Activated CD8-positive, alpha-beta T cell treated with anti-CD3 and anti-CD28 coated beads for 36 hours (primary cell): ENCODE results near the gene MED15. TPM values are rescaled to one million over a fixed set of nuclear protein-coding genes. Genes with fewer than 3 reads are reported as not detected.

Experiments used
- ATAC-seq: fragments of 200-7000 bp; cut with Tn5 transposase; one replicate; pipeline ENCODE4 v1.10.0; 2021; ENCODE audit warnings: mild to moderate bottlenecking, moderate library complexity
- CTCF ChIA-PET: fragments of 350-600 bp; sonication (Branson Sonifier 250); formaldehyde crosslinking; loops from one replicate; lab custom pipeline; 2021; ENCODE audit warnings: antibody characterized with exemption; lab: Charles Lee
- POLR2A ChIA-PET: fragments of 350-600 bp; sonication (Branson Sonifier 250); formaldehyde crosslinking; loops from one replicate; lab custom pipeline; 2021; ENCODE audit warnings: antibody characterized with exemption; lab: Charles Lee
- DNase-seq: peaks from one replicate; pipeline ENCODE4 v3.0.0-alpha.2; 2020
- H3K27ac Mint-ChIP-seq: one replicate; pipeline ENCODE4 v1.8.0; 2021; ENCODE audit warnings: mild to moderate bottlenecking, mixed read lengths
- H3K27me3 Mint-ChIP-seq: one replicate; pipeline ENCODE4 v1.8.0; 2021; ENCODE audit warnings: mixed read lengths
- H3K36me3 Mint-ChIP-seq: one replicate; pipeline ENCODE4 v1.8.0; 2021; ENCODE audit warnings: low read depth, mixed read lengths
- H3K4me1 Mint-ChIP-seq: one replicate; pipeline ENCODE4 v1.8.0; 2021; ENCODE audit warnings: low read depth, mixed read lengths
- H3K4me3 Mint-ChIP-seq: one replicate; pipeline ENCODE4 v1.8.0; 2021; ENCODE audit warnings: mild to moderate bottlenecking, moderate library complexity, mixed read lengths
- H3K9me3 Mint-ChIP-seq: one replicate; pipeline ENCODE4 v1.8.0; 2021; ENCODE audit warnings: mixed read lengths
- CTCF ChIP-seq: fragments of 200-600 bp; IDR thresholded peaks from one replicate; pipeline ENCODE4 v1.8.0; 2022; ENCODE audit warnings: antibody characterized with exemption, mild to moderate bottlenecking
- intact Hi-C: fragments of 100-400 bp; cut with micrococcal nuclease; formaldehyde crosslinking; loops from one replicate; pipeline ENCODE4 v1.10.0; 2022
- total RNA-seq, 2 experiments: library from RNA; stranded (reverse); gene quantifications; one replicate each; pipeline ENCODE4 v1.2.3, GENCODE V29; 2021

Gene MED15
- total RNA-seq = 100 to 1,000 TPM; 110 to 118 TPM

GRCh38 chr22:20507253-20508066, at the start of gene MED15:
Gene MED15, plus strand, starts transcription at chr22:20507610. Its CDS starts 69 bp downstream, at chr22:20507679.
- TF ChIP-seq CTCF = no peak
- CTCF ChIA-PET = interaction anchor here (0.6 to 4.3 kb wide), 5 partner anchors 44 to 89 kb away, joined by 4 to 25 read pairs (median 5); no protein-coding TSS in a partner anchor

GRCh38 chr22:20458530-20459151, 48.8 kb upstream of the MED15 start:
- Mint-ChIP-seq H3K27me3 (no peaks in the 10 kb centered on the region), H3K36me3 (peaks cover 7% of the 10 kb centered on the region), H3K4me3 (no peak overlapping the region), H3K4me1 (peaks cover 28% of the 10 kb centered on the region), H3K9me3 (no peaks in the 10 kb centered on the region), H3K27ac (no peak overlapping the region)
- DNase-seq = no peak
- CTCF ChIA-PET = interaction anchor here (1.5 kb wide), 2 partner anchors 40 to 141 kb away, joined by 3 to 6 read pairs; no protein-coding TSS in a partner anchor
- POLR2A ChIA-PET = no interaction called here
- ATAC-seq = no peak
- no peak for TF ChIP-seq CTCF
- intact Hi-C loops = loop anchor here (5.0 kb wide), 1 partner anchor 36 kb away; no protein-coding TSS in a partner anchor

More at GRCh38 chr22:20507253-20508066, at the start of gene MED15:
- H3K36me3 Mint-ChIP-seq = peaks cover 32% of the 10 kb centered on the region
- H3K4me3 Mint-ChIP-seq = peak within 1 kb of the TSS; percentile 99
- DNase-seq = peak; percentile 95
- intact Hi-C loops = loop anchor here (5.0 kb wide), 1 partner anchor 45 kb away; no protein-coding TSS in a partner anchor
- peak; percentile 87 for ATAC-seq
- H3K9me3 Mint-ChIP-seq = no peaks in the 10 kb centered on the region
- peaks cover 48% of the 10 kb centered on the region for H3K4me1 Mint-ChIP-seq
- peak within 1 kb of the TSS; percentile 100 for H3K27ac Mint-ChIP-seq
- POLR2A ChIA-PET = interaction anchor here (0.6 to 5.2 kb wide), 20 partner anchors 12 to 71 kb away, joined by 3 to 86 read pairs (median 6); partner anchors contain the start of gene KLHL22
- no peaks in the 10 kb centered on the region for H3K27me3 Mint-ChIP-seq

GRCh38 chr22:20459152-20459542, 48.3 kb upstream of the MED15 start:
- Mint-ChIP-seq H3K4me3 (no peak overlapping the region), H3K27ac (no peak overlapping the region), H3K4me1 (peaks cover 33% of the 10 kb centered on the region), H3K36me3 (peaks cover 11% of the 10 kb centered on the region), H3K27me3 (no peaks in the 10 kb centered on the region), H3K9me3 (no peaks in the 10 kb centered on the region)
- CTCF ChIA-PET = interaction anchor here (1.5 kb wide), 2 partner anchors 41 to 141 kb away, joined by 3 to 6 read pairs; no protein-coding TSS in a partner anchor
- intact Hi-C loops = loop anchor here (5.0 kb wide), 1 partner anchor 37 kb away; no protein-coding TSS in a partner anchor
- TF ChIP-seq CTCF = no peak
- no peak for DNase-seq
- no peak for ATAC-seq
- POLR2A ChIA-PET = no interaction called here

GRCh38 chr22:20459862-20460261, 47.5 kb upstream of the MED15 start:
- ATAC-seq (no peak), DNase-seq (no peak)
- intact Hi-C loops = loop anchor here (5.0 kb wide), 1 partner anchor 38 kb away; no protein-coding TSS in a partner anchor
- no peak for TF ChIP-seq CTCF
- H3K4me3 Mint-ChIP-seq = no peak overlapping the region
- H3K9me3 Mint-ChIP-seq = no peaks in the 10 kb centered on the region
- H3K36me3 Mint-ChIP-seq = peaks cover 16% of the 10 kb centered on the region
- ChIA-PET POLR2A (no interaction called here), CTCF (interaction anchor here (1.5 kb wide), 2 partner anchors 42 to 142 kb away, joined by 3 to 6 read pairs; no protein-coding TSS in a partner anchor)
- H3K27ac Mint-ChIP-seq = no peak overlapping the region
- peaks cover 40% of the 10 kb centered on the region for H3K4me1 Mint-ChIP-seq
- no peaks in the 10 kb centered on the region for H3K27me3 Mint-ChIP-seq
